RWPE2 (cell line): ENCODE measurements around the gene CDKN1A.
A peak's percentile ranks its signal among the peaks of the same experiment; 100 is the strongest.

Source experiments
- ATAC-seq: fragments of 200-7000 bp; cut with Tn5 transposase; 3 replicates; pipeline ENCODE4 v1.9.1; 2021; ENCODE audit warnings: low read depth
- DNase-seq: peaks from one replicate; pipeline ENCODE4 v3.0.0-alpha.2; 2020; ENCODE audit warnings: low spot score
- H3K27ac ChIP-seq: fragments of 450-650 bp; 2 replicates; pipeline ENCODE4 v1.5.1; 2017; ENCODE audit warnings: mild to moderate bottlenecking; ENCODE audit not compliant: poor library complexity, severe bottlenecking
- H3K27me3 ChIP-seq: fragments of 250-450 bp; sonication (Bioruptor Pico); 2 replicates; pipeline ENCODE4 v1.5.1; 2021; ENCODE audit warnings: mild to moderate bottlenecking, moderate library complexity; ENCODE audit not compliant: insufficient read depth, poor library complexity, severe bottlenecking
- H3K36me3 ChIP-seq: fragments of 250-450 bp; sonication (Bioruptor Pico); 2 replicates; pipeline ENCODE4 v1.5.1; 2020; ENCODE audit warnings: low read depth, mild to moderate bottlenecking, moderate library complexity
- H3K4me1 ChIP-seq: fragments of 250-450 bp; sonication (Bioruptor Pico); 2 replicates; pipeline ENCODE4 v1.5.1; 2021; ENCODE audit warnings: mild to moderate bottlenecking, moderate library complexity; ENCODE audit not compliant: insufficient read depth, poor library complexity, severe bottlenecking
- H3K4me3 ChIP-seq: fragments of 250-450 bp; sonication (Bioruptor Pico); 2 replicates; pipeline ENCODE4 v1.5.1; 2021; ENCODE audit warnings: mild to moderate bottlenecking, moderate library complexity; ENCODE audit not compliant: severe bottlenecking
- H3K9me3 ChIP-seq: fragments of 250-450 bp; sonication (Bioruptor Pico); 2 replicates; pipeline ENCODE4 v1.5.1; 2021; ENCODE audit warnings: mild to moderate bottlenecking, moderate library complexity; ENCODE audit not compliant: severe bottlenecking
- CTCF ChIP-seq: fragments of 450-650 bp; IDR thresholded peaks from one replicate; pipeline ENCODE4 v1.5.1; 2017; ENCODE audit warnings: mild to moderate bottlenecking, moderate library complexity; ENCODE audit not compliant: poor library complexity, severe bottlenecking

Gene CDKN1A

GRCh38 chr6:36639171-36639808 is 39.2 kb upstream of the CDKN1A start:
- Histone ChIP-seq H3K36me3 (no peaks in the 10 kb centered on the region), H3K27ac (no peak overlapping the region), H3K9me3 (no peaks in the 10 kb centered on the region), H3K27me3 (no peaks in the 10 kb centered on the region), H3K4me3 (no peak overlapping the region), H3K4me1 (peaks cover 16% of the 10 kb centered on the region)
- ATAC-seq = no peak
- DNase-seq = no peak
- no peak for TF ChIP-seq CTCF

GRCh38 chr6:36641543-36641942 is 37.0 kb upstream of the CDKN1A start:
- Histone ChIP-seq H3K9me3 (no peaks in the 10 kb centered on the region), H3K4me1 (peaks cover 22% of the 10 kb centered on the region), H3K27me3 (no peaks in the 10 kb centered on the region), H3K4me3 (no peak overlapping the region), H3K36me3 (no peaks in the 10 kb centered on the region), H3K27ac (no peak overlapping the region)
- TF ChIP-seq CTCF = no peak
- DNase-seq (no peak), ATAC-seq (no peak)

- no peaks in the 10 kb centered on the region for H3K27me3 ChIP-seq
- peak overlapping the region; percentile 35 for H3K27ac ChIP-seq
- no peak for TF ChIP-seq CTCF
- DNase-seq (peak; percentile 86), ATAC-seq (peak; percentile 93)
- peaks cover 22% of the 10 kb centered on the region for H3K4me1 ChIP-seq
- H3K36me3 ChIP-seq = no peaks in the 10 kb centered on the region
- H3K4me3 ChIP-seq = no peak overlapping the region
- H3K9me3 ChIP-seq = no peaks in the 10 kb centered on the region
Observed at GRCh38 chr6:36642913-36643817, 35.3 kb upstream of the CDKN1A start.

- Histone ChIP-seq H3K4me3 (no peak overlapping the region), H3K27me3 (no peaks in the 10 kb centered on the region), H3K4me1 (peaks cover 22% of the 10 kb centered on the region), H3K36me3 (no peaks in the 10 kb centered on the region), H3K9me3 (no peaks in the 10 kb centered on the region), H3K27ac (no peak overlapping the region)
- ATAC-seq (no peak), DNase-seq (no peak)
- TF ChIP-seq CTCF = no peak
Observed at GRCh38 chr6:36643977-36644376, 34.5 kb upstream of the CDKN1A start.
